HG03060 (cell line): ENCODE data around the gene ARSI.

ENCODE experiments used
- ATAC-seq: cut with Tn5 transposase; IDR thresholded peaks from one replicate; pipeline ENCODE4 v1.9.1; 2021; ENCODE audit warnings: low read depth, moderate number of reproducible peaks; ENCODE audit not compliant: unreplicated experiment

Gene ARSI

GRCh38 chr5:150309886-150310239, 7.2 kb upstream of the ARSI start:
- no peak for ATAC-seq

GRCh38 chr5:150309101-150309885, 6.6 kb upstream of the ARSI start:
- no peak for ATAC-seq

- no peak for ATAC-seq
These were observed 5.1 kb upstream of the ARSI start for GRCh38 chr5:150307617-150308426.

GRCh38 chr5:150306775-150307174, 4.1 kb upstream of the ARSI start:
- ATAC-seq, result no peak

GRCh38 chr5:150305557-150305956, 2.9 kb upstream of the ARSI start:
- ATAC-seq, result no peak

- ATAC-seq, result no peak
These were observed 2.4 kb upstream of the ARSI start for GRCh38 chr5:150305095-150305494.

GRCh38 chr5:150304481-150305081, 1.9 kb upstream of the ARSI start:
- no peak for ATAC-seq

DNA sequence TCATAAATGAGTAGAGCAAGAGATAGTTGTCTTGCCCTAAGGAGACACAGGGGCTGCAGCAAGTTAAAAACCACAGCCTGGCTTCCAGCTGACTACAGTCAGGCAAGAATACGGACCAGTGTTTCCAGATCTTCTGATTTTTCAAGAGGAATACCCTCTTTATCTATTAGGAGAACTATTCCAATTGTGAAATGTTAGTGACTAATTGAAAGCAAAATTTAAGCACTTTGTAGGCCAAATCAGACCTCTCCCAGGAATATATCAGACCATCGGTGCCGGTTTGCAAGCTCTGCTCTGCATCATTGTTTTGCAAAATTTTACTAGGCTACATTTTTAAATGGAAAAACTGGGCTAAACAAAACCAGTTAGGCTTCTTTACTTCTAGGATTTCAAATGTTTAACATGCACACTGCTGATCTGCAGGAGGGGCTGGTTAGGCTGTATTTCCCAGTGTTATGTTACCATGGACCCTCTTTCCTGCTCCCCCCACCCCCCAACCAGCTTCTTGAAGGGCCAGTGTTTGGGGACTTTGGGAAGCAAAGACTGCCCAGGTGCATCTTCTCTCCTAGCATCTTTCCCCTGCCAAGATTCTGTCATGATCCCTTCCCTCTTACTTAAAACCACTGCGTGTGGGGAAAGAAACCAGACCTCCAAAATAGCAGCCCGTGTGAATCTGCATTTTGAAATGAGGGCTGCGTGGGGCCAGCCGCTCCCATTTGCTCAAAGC, 1.1 kb upstream of the ARSI start:
- no peak for ATAC-seq

DNA sequence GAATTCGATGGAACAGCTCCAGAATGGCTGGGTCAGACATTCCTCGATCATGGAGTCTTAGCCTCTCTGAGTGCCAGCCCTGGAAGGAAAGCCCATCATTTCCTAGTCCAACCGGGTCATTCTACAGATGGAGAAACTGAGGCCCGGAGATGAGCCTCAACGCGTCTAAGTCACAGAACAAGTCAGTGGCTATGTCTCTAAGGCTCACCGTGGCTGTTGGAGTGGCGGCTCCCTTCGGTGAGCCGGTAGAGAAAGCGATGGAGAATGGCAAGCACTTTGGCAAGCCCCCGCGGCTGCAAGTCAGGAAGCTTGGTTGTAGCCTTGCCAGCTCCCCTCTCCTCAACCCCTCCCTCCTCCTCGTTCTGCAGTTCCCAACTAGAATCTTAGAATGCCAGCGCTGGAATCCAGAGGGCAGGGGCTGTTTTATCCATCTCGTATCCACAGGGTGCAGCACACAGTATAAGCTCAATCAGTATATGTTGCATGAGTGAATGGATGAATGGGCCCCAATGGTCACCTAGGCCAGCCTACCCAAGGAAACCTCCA, 438 bp upstream of the ARSI start:
- ATAC-seq, result no peak

DNA sequence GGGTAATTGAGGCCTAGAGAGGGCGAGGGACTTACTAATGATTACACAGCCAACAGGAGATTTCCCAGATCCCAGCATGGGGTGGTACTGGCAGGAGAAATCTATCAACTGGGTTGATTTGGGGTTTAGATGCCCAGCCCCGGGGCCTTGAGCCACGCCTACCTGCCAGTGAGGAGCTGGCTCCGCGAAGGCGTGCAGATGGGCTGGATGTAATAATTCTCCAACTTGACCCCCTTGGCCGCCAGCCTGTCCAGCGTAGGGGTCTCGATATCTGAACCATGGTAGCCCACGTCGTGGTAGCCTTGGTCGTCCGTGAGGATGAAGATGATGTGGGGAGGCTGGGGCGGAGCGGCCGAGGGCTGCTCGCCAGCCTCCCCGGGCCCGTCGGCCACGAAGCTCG, 804 bp downstream of the ARSI start:
- no peak for ATAC-seq

DNA sequence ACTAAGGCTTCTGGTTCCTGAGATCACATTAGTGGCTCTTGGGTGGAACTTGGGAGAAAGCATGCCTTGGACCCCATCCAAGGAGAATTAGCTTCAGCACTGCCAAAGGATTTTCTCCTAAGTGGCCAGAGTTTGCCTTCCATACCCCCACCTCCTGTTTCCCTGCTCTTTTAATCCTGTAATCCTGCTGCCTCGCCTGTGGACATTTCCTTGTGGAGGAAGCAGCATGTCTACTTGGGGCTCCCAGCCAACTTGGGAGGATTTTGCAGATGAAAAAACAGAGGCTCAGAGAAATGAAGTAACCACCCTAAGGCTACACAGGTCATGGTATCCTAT, 1.6 kb downstream of the ARSI start:
- ATAC-seq, result no peak

GRCh38 chr5:150300496-150301169, 2.1 kb downstream of the ARSI start:
- ATAC-seq, result no peak

GRCh38 chr5:150299571-150300327, 3.0 kb downstream of the ARSI start:
- no peak for ATAC-seq

GRCh38 chr5:150298701-150299451, 3.8 kb downstream of the ARSI start:
- ATAC-seq, result no peak

GRCh38 chr5:150297934-150298595, 4.6 kb downstream of the ARSI start:
- ATAC-seq, result no peak

DNA sequence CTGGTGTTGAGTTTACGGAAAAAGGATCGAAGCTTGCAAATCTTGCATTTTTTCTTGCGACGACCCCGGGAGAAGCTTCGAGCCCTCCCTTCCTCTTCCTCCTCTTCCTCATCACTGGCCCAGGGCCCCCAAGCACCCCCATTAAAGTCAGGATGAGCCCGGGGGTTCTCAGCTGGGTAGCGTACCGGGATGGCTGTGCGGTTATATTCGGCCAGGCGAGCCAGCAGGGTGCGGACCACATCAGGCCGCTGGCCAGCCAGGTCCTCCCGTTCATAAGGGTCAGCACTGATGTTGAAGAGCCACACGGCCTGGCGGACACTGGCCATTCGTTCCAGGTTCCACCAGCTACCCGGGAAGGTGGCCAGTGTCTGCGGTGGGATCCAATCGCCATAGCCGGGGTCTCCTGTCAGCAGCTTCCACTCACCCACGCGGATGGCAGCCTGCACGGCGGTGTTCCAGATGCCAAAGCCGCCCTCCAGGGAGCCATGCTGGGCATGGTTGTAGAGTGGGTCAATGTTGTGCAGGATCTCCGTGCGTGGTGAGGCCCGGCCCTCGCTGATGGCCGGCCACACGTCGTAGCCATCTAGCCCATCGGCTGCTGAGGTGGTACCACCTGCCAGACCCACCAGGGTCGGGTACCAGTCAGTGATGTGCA, 5.3 kb downstream of the ARSI start:
- ATAC-seq, result no peak

GRCh38 chr5:150296496-150296895, 6.2 kb downstream of the ARSI start:
- ATAC-seq, result no peak
